WERI-Rb-1 (cell line): ENCODE results near the gene SUMF1.

Experiments
- DNase-seq: peaks from one replicate; pipeline ENCODE4 v3.0.0-alpha.2; 2020
- H3K27ac ChIP-seq: fragments of 250-450 bp; sonication (Bioruptor Pico); 2 replicates; pipeline ENCODE4 v1.5.1; 2020; ENCODE audit warnings: mild to moderate bottlenecking, moderate library complexity
- H3K27me3 ChIP-seq: fragments of 250-450 bp; sonication (Bioruptor Pico); 2 replicates; pipeline ENCODE4 v1.5.1; 2021; ENCODE audit warnings: mild to moderate bottlenecking, low read depth, moderate library complexity; ENCODE audit not compliant: insufficient read depth, severe bottlenecking
- H3K36me3 ChIP-seq: fragments of 250-450 bp; sonication (Bioruptor Pico); 2 replicates; pipeline ENCODE4 v1.5.1; 2020; ENCODE audit warnings: mild to moderate bottlenecking, moderate library complexity
- H3K4me3 ChIP-seq: 2 replicates; pipeline ENCODE4 v1.5.1; 2011; ENCODE audit warnings: low read depth, mild to moderate bottlenecking, control low read depth, low read length
- H3K9me3 ChIP-seq: fragments of 250-450 bp; sonication (Bioruptor Pico); 2 replicates; pipeline ENCODE4 v1.5.1; 2021; ENCODE audit warnings: mild to moderate bottlenecking, moderate library complexity; ENCODE audit not compliant: severe bottlenecking
- TF ChIP-seq, protein P1 (sequence below): IDR thresholded peaks from 2 replicates; pipeline ENCODE4 v1.5.1; 2011; ENCODE audit warnings: low read depth, mild to moderate bottlenecking, control low read depth, inconsistent platforms, low read length

Gene SUMF1

DNA sequence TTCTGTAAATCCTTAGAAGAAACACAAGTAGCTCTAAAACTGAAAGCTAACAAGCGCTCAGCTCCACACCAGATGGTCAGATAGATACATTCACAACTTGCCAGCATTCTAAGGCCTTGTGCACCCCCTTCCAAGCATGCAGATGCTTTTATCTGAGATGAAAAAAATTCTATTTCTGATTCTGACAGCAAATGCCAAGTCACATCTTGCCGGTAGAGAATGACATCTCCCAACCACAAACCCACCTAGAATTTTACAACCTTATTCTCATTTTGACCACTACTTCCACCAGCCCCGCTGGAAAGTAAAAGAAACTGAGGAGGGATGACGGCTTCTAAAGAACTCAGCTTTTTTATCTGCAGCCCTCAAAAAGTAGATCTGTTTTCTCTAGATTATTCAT lies 57.7 kb downstream of the SUMF1 start:
- Histone ChIP-seq H3K27ac (peak overlapping the region; percentile 50), H3K36me3 (no peaks in the 10 kb centered on the region), H3K9me3 (no peaks in the 10 kb centered on the region), H3K27me3 (no peaks in the 10 kb centered on the region), H3K4me3 (no peak overlapping the region)
- TF ChIP-seq, protein P1, sequence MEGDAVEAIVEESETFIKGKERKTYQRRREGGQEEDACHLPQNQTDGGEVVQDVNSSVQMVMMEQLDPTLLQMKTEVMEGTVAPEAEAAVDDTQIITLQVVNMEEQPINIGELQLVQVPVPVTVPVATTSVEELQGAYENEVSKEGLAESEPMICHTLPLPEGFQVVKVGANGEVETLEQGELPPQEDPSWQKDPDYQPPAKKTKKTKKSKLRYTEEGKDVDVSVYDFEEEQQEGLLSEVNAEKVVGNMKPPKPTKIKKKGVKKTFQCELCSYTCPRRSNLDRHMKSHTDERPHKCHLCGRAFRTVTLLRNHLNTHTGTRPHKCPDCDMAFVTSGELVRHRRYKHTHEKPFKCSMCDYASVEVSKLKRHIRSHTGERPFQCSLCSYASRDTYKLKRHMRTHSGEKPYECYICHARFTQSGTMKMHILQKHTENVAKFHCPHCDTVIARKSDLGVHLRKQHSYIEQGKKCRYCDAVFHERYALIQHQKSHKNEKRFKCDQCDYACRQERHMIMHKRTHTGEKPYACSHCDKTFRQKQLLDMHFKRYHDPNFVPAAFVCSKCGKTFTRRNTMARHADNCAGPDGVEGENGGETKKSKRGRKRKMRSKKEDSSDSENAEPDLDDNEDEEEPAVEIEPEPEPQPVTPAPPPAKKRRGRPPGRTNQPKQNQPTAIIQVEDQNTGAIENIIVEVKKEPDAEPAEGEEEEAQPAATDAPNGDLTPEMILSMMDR = no peak
- peak; percentile 10 for DNase-seq

DNA sequence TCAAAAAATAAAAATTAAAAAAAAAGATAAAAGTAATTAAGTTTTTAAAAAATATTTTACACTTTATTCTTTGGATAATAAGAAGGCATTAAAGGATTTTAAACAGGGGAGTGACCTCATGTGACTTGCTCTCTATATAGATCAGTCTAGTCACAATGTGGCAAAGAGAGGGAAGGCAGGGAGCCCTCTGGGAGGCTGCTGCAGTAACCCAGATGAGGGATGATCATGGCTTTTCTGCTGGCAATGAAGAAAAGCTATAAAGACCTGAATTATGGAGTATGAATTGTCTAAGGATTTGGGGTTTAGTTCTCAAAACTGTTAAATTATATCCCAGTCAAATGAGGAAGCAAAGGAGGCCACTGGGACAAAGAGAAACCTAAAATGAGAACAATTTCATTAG lies 58.1 kb downstream of the SUMF1 start:
- TF ChIP-seq, protein P1 = no peak
- no peaks in the 10 kb centered on the region for H3K9me3 ChIP-seq

DNA sequence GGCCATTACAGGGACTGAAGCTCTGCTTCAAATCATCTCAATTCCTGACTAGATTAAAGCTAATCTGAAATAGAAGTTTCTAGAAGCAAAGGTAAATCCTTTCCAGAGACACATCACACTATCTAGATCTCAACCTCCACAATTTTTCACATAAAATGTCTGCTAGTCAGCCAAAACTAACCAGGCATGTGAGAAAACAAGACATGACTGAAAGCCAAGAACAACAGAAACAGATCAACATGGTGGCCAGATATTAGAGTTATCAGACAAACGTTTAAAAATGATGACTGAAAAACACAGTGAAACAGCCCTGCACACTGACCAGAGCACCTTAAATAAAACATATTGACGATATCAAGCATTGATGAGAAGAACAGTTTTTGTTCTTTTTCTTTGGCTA lies 59.1 kb downstream of the SUMF1 start:
- H3K4me3 ChIP-seq = no peak overlapping the region
- H3K27me3 ChIP-seq = no peaks in the 10 kb centered on the region
- H3K27ac ChIP-seq = no peak overlapping the region
- DNase-seq = no peak
- TF ChIP-seq, protein P1 = no peak
- no peaks in the 10 kb centered on the region for H3K9me3 ChIP-seq
- H3K36me3 ChIP-seq = no peaks in the 10 kb centered on the region

More for the DNA sequence above, 58.1 kb downstream of the SUMF1 start:
- H3K36me3 ChIP-seq = no peaks in the 10 kb centered on the region
- no peaks in the 10 kb centered on the region for H3K27me3 ChIP-seq
- H3K4me3 ChIP-seq = no peak overlapping the region
- DNase-seq = peak; percentile 11
- H3K27ac ChIP-seq = peak overlapping the region; percentile 50

DNA sequence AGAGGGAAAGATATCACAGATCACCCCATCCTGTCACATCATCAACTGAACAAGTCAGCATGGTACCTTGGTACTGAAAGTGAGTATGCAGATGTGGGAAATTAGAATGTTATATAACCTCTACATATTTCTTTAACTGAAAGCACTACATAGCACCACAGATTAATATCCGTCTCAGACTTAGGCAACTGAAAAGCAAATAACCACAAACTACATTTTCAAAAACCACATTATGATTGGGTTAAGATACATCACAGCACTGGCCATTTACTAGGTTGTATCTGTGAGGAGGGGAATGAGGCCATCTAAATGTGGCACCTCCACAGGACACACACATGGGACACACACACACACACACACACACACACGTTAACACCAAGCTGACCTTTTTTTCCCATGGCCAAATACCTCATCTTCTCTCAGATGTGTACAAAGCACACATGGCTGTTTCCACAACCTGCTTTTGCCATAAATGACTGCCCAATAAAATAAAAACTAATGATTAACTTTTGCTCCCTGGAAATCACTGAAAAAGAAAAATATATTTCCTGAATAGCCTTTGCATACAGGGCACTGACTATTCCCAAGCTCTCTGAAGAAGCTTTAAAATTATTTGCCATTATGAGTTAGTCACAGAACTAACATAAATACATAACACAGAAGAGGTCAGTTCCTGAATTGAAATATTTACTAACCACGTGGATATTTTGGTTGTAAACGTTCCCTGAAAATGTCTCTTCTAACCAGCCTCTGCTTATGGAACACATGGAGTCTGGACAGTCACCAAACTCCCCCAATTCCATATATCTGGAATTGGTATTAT lies 60.1 kb downstream of the SUMF1 start:
- H3K27ac ChIP-seq = no peak overlapping the region
- H3K27me3 ChIP-seq = no peaks in the 10 kb centered on the region
- no peaks in the 10 kb centered on the region for H3K36me3 ChIP-seq
- TF ChIP-seq, protein P1 = no peak
- H3K9me3 ChIP-seq = no peaks in the 10 kb centered on the region
- DNase-seq = no peak
- no peak overlapping the region for H3K4me3 ChIP-seq

DNA sequence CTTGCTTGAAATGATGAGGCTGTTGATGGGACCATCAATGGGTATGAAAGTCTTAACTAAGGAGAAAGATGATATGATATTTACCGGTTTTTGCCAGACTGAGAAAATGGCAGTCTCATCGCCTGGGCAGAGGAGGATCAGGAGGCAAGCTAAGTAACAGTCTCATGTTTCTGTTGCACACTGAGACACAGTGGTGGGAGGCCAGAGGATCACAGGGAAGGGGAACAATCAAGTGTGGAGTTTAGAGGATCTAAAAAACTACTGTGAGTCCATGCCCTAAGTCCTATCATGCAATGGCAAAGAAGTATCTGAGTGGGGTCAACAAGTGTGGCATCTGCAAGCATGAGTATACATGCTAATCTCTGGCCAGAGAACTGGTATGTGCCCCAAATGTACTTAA lies 62.2 kb downstream of the SUMF1 start:
- no peaks in the 10 kb centered on the region for H3K9me3 ChIP-seq
- no peak overlapping the region for H3K27ac ChIP-seq
- no peaks in the 10 kb centered on the region for H3K36me3 ChIP-seq
- H3K4me3 ChIP-seq = no peak overlapping the region
- TF ChIP-seq, protein P1 = no peak
- DNase-seq = no peak
- H3K27me3 ChIP-seq = no peaks in the 10 kb centered on the region

DNA sequence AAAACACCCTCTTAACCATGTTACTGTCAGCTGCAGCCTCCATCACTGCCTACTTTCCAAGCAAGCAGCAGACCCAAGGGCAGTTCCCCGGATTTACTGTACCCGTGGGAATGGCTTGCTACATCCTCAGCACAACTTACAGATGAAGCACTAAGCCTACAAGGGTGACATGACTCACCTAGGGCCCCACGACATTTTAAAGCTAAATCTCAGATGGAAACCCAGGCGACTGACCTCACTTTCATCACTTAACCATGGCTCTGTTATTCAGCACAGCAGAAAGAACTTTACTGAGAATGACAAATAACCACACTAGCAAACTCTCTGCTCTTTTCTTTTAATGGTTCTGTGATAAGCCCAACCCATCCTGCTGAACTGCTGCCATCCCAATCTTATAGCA lies 65.6 kb downstream of the SUMF1 start:
- TF ChIP-seq, protein P1 = no peak
- H3K27ac ChIP-seq = no peak overlapping the region
- no peaks in the 10 kb centered on the region for H3K36me3 ChIP-seq
- no peaks in the 10 kb centered on the region for H3K27me3 ChIP-seq
- no peak overlapping the region for H3K4me3 ChIP-seq
- DNase-seq = no peak
- no peaks in the 10 kb centered on the region for H3K9me3 ChIP-seq
